ENCODE measurements around the gene ME3. TPM values are rescaled to one million over a fixed set of nuclear protein-coding genes. Genes with fewer than 3 reads are reported as not detected.
A peak's percentile ranks its signal among the peaks of the same experiment; 100 is the strongest.
"Not testable (repeated sequence)": the region's sequence is repeated elsewhere in the genome, so short reads cannot be mapped to it uniquely, and the experiment has no call there.

The ME3 gene
- total RNA-seq, 4 donors from 2014 or later = 15.9 to 94.9 (median 51.3) TPM

DNA sequence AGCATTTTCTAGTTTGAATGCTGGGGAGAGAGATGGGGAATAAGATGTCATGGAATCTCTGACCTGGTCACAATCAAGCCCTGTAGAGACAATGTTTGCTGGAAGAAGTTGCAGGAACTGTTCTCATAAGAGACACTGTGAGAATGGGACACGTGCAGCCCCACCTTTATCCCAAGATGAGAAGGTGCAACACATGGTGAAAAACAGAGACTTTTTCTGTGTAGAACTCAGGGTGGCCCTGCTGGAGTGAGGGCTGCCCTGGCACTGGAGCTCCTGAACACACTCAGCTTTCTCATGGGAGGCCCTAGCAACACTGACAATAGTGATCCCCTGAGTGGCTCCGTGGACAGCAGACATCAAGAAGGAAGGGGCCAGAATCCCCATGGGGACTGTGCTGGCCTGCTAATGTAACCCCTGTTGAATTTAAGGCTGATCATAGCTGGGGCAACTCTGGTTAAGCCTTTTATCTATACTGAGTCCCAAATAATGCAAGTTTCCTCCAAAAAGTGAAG lies 106.6 kb downstream of the ME3 start:
- Histone ChIP-seq H3K27ac (no peak overlapping the region), H3K4me1 (no peaks in the 10 kb centered on the region), H3K36me3 (no peaks in the 10 kb centered on the region), H3K4me3 (no peak overlapping the region), H3K9me3 (no peaks in the 10 kb centered on the region), H3K27me3 (no peaks in the 10 kb centered on the region)
- DNase-seq = no peak
- TF ChIP-seq, protein P1, sequence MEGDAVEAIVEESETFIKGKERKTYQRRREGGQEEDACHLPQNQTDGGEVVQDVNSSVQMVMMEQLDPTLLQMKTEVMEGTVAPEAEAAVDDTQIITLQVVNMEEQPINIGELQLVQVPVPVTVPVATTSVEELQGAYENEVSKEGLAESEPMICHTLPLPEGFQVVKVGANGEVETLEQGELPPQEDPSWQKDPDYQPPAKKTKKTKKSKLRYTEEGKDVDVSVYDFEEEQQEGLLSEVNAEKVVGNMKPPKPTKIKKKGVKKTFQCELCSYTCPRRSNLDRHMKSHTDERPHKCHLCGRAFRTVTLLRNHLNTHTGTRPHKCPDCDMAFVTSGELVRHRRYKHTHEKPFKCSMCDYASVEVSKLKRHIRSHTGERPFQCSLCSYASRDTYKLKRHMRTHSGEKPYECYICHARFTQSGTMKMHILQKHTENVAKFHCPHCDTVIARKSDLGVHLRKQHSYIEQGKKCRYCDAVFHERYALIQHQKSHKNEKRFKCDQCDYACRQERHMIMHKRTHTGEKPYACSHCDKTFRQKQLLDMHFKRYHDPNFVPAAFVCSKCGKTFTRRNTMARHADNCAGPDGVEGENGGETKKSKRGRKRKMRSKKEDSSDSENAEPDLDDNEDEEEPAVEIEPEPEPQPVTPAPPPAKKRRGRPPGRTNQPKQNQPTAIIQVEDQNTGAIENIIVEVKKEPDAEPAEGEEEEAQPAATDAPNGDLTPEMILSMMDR (IDR thresholded peaks at IDR 0.05) = no peak
- TF ChIP-seq POLR2A (IDR thresholded peaks at IDR 0.05) = no peak

- Histone ChIP-seq H3K36me3 (no peaks in the 10 kb centered on the region), H3K9me3 (no peaks in the 10 kb centered on the region), H3K27ac (no peak overlapping the region), H3K4me3 (no peak overlapping the region), H3K4me1 (no peaks in the 10 kb centered on the region), H3K27me3 (no peaks in the 10 kb centered on the region)
- TF ChIP-seq, protein P1 (IDR thresholded peaks at IDR 0.05) = no peak
- no peak for TF ChIP-seq POLR2A (IDR thresholded peaks at IDR 0.05)
- DNase-seq = no peak
Measured at GRCh38 chr11:86565388-86565787, 107.0 kb downstream of the ME3 start.

GRCh38 chr11:86562842-86563241 lies 109.6 kb downstream of the ME3 start:
- not testable (repeated sequence) for H3K27ac ChIP-seq, H3K4me1 ChIP-seq, H3K9me3 ChIP-seq, DNase-seq, H3K27me3 ChIP-seq, H3K36me3 ChIP-seq, H3K4me3 ChIP-seq

- Histone ChIP-seq H3K27ac (peak overlapping the region in 3 of 4 donors; percentile 14 to 72 (median 63)), H3K36me3 (no peaks in the 10 kb centered on the region), H3K4me3 (no peak overlapping the region), H3K4me1 (peaks cover 0 to 8% (median 2%) of the 10 kb centered on the region in 4 donors), H3K9me3 (no peaks in the 10 kb centered on the region), H3K27me3 (no peaks in the 10 kb centered on the region)
- peak in 2 of 3 donors; percentile 55 to 59 for DNase-seq
- TF ChIP-seq POLR2A (IDR thresholded peaks at IDR 0.05) = no peak
- TF ChIP-seq, protein P1 (IDR thresholded peaks at IDR 0.05) = no peak
Measured at GRCh38 chr11:86559311-86559945, 113.0 kb downstream of the ME3 start.

GRCh38 chr11:86558841-86559240 lies 113.6 kb downstream of the ME3 start:
- TF ChIP-seq POLR2A (IDR thresholded peaks at IDR 0.05) = no peak
- TF ChIP-seq, protein P1 (IDR thresholded peaks at IDR 0.05) = no peak
- Histone ChIP-seq H3K36me3 (no peaks in the 10 kb centered on the region), H3K4me3 (no peak overlapping the region), H3K27me3 (no peaks in the 10 kb centered on the region), H3K4me1 (peaks cover 0 to 8% (median 2%) of the 10 kb centered on the region in 4 donors), H3K27ac (peak overlapping the region in 3 of 4 donors; percentile 14 to 72 (median 63)), H3K9me3 (no peaks in the 10 kb centered on the region)
- DNase-seq = no peak

GRCh38 chr11:86558207-86558606 lies 114.2 kb downstream of the ME3 start:
- TF ChIP-seq, protein P1 (IDR thresholded peaks at IDR 0.05) = no peak
- TF ChIP-seq POLR2A (IDR thresholded peaks at IDR 0.05) = no peak
- Histone ChIP-seq H3K4me1 (peaks cover 0 to 8% (median 2%) of the 10 kb centered on the region in 4 donors), H3K4me3 (no peak overlapping the region), H3K9me3 (no peaks in the 10 kb centered on the region), H3K27me3 (no peaks in the 10 kb centered on the region), H3K36me3 (no peaks in the 10 kb centered on the region), H3K27ac (peak overlapping the region in 3 of 4 donors; percentile 14 to 72 (median 63))
- DNase-seq = no peak

Measured in Peyer's patch (tissue), 4 donors.